ENCODE measurements around the gene PAFAH1B1. TPM values are rescaled to one million over a fixed set of nuclear protein-coding genes. Genes with fewer than 3 reads are reported as not detected.
A peak's percentile ranks its signal among the peaks of the same experiment; 100 is the strongest.
"Not testable (repeated sequence)": the region's sequence is repeated elsewhere in the genome, so short reads cannot be mapped to it uniquely, and the experiment has no call there.

The PAFAH1B1 gene
- 100 to 1,000 TPM; 163 to 167 TPM for total RNA-seq

DNA sequence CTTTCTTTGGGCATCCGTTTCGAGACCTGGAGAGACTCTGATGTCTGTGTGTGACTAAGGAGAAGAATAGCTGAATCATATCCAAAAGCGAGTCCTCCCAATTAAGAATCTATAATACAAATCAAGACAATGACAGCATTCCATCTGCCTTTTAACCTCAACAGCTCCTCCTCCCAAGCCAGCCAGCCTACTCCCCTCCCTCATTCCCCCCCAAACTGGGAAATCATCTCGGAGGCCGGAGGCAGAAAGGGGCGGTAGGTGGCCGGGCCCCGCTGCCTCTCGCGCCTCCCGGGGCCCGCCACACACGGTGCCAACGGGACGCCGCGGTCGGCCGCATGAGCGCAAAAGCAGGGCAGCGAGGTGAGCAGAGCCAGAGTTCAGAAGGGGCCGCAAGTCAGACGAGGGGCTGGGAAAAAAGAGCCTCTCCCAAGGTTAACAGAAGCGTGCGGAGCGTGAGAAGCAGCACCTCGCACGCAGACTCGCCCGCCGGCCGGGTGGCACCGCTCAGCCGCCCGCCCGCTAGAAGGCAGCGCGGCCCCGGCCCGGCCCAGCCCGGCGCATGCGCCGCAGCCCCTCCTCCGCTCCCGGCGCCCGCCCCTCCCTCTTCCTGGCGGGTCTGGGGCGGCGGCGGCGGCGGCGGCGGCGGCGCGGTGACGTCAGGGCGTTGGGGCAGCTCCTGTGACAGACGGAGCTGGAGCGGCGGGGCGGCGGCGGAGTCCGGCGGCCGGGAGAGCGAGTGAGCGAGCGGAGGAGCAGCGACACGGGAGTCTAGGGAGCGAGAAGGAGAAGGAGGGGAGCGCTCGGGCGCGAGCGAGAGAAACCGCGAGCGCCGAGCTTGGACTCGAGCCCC lies at the start of gene PAFAH1B1:
PAFAH1B1 (plus strand) TSS at position 684 of the 850 bp plus-strand sequence. CDS start 44,635 bp downstream, outside the sequence.
- ChIA-PET POLR2A (interaction anchor here (0.6 to 1.6 kb wide), 7 partner anchors 14 to 1779 kb away, joined by 3 to 6 read pairs (median 4); partner anchors contain the start of genes CLUH and METTL16), CTCF (interaction anchor here (1.2 to 1.6 kb wide), 3 partner anchors 8 to 93 kb away, joined by 3 to 6 read pairs (median 3); no protein-coding TSS in a partner anchor)
- Mint-ChIP-seq H3K36me3 (ENCODE audit: low read depth) (peaks cover 6% of the 10 kb centered on the region), H3K4me1 (peaks cover 25% of the 10 kb centered on the region), H3K27me3 (no peaks in the 10 kb centered on the region), H3K9me3 (ENCODE audit: low read depth) (no peaks in the 10 kb centered on the region), H3K4me3 (peak within 1 kb of the TSS; percentile 79), H3K27ac (peak within 1 kb of the TSS; percentile 88)
- DNase-seq (peak; percentile 98), ATAC-seq (peak; percentile 84)
- intact Hi-C loops (cut with DNase I, micrococcal nuclease): loop anchor here (1.0 to 5.0 kb wide), 9 partner anchors 82 to 1044 kb away; partner anchors contain the start of genes METTL16 (in 2 of the 2), CLUH (in 1 of the 2), CTNS (in 1 of the 2) and MNT (in 1 of the 2)

- ATAC-seq: no peak
- H3K36me3 Mint-ChIP-seq (ENCODE audit: low read depth): no peaks in the 10 kb centered on the region
- no peaks in the 10 kb centered on the region for H3K9me3 Mint-ChIP-seq (ENCODE audit: low read depth)
- no peak overlapping the region for H3K27ac Mint-ChIP-seq
- ChIA-PET CTCF (interaction anchor here (0.7 kb wide), 1 partner anchor 163 kb away, joined by 5 read pairs; no protein-coding TSS in a partner anchor), POLR2A (no interaction called here)
- no peaks in the 10 kb centered on the region for H3K27me3 Mint-ChIP-seq
- intact Hi-C loops (cut with DNase I, micrococcal nuclease): no loop called here
- H3K4me1 Mint-ChIP-seq: no peaks in the 10 kb centered on the region
- no peak overlapping the region for H3K4me3 Mint-ChIP-seq
- DNase-seq: no peak
Observed at GRCh38 chr17:2545393-2545792, 48.1 kb upstream of the PAFAH1B1 start.

DNA sequence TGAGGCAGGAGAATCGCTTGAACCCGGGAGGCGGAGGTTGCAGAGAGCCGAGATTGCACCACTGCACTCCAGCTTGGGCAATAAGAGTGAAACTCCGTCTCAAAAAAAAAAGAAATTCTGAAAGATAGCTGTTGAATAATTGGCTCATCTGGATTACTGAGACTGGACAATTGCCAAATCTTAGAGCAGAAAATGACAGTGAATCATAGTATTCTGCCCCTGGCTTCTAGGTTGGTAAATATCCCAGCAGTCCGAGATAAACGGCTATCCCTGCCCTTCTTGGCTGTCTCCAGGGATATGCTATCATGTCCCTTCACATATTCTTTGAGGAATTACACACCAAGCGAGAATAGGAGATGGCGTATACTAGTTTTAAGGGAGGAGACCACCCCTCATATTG lies 46.3 kb upstream of the PAFAH1B1 start:
- Mint-ChIP-seq H3K4me1 (no peaks in the 10 kb centered on the region), H3K36me3 (ENCODE audit: low read depth) (no peaks in the 10 kb centered on the region), H3K4me3 (no peak overlapping the region), H3K27me3 (peaks cover 2% of the 10 kb centered on the region), H3K27ac (no peak overlapping the region), H3K9me3 (ENCODE audit: low read depth) (no peaks in the 10 kb centered on the region)
- no peak for DNase-seq
- ATAC-seq: no peak
- POLR2A ChIA-PET: no interaction called here
- intact Hi-C loops (cut with DNase I, micrococcal nuclease): no loop called here
- CTCF ChIA-PET: no interaction called here

- CTCF ChIA-PET; H3K36me3 Mint-ChIP-seq (ENCODE audit: low read depth); H3K9me3 Mint-ChIP-seq (ENCODE audit: low read depth); H3K27ac Mint-ChIP-seq; DNase-seq; H3K27me3 Mint-ChIP-seq; H3K4me1 Mint-ChIP-seq; H3K4me3 Mint-ChIP-seq; intact Hi-C loops (cut with DNase I, micrococcal nuclease); ATAC-seq: not testable (repeated sequence)
- POLR2A ChIA-PET: interaction anchor here (0.6 kb wide), 1 partner anchor 71 kb away, joined by 10 read pairs; no protein-coding TSS in a partner anchor
Observed at GRCh38 chr17:2548026-2548425, 45.4 kb upstream of the PAFAH1B1 start.

- H3K9me3 Mint-ChIP-seq (ENCODE audit: low read depth): no peaks in the 10 kb centered on the region
- H3K27me3 Mint-ChIP-seq: peaks cover 2% of the 10 kb centered on the region
- CTCF ChIA-PET: no interaction called here
- H3K4me3 Mint-ChIP-seq: no peak overlapping the region
- no peak for ATAC-seq
- intact Hi-C loops (cut with DNase I, micrococcal nuclease): no loop called here
- DNase-seq: no peak
- POLR2A ChIA-PET: no interaction called here
- H3K27ac Mint-ChIP-seq: no peak overlapping the region
- H3K4me1 Mint-ChIP-seq: no peaks in the 10 kb centered on the region
- no peaks in the 10 kb centered on the region for H3K36me3 Mint-ChIP-seq (ENCODE audit: low read depth)
Observed at GRCh38 chr17:2549392-2550211, 43.9 kb upstream of the PAFAH1B1 start.

- H3K27ac Mint-ChIP-seq: no peak overlapping the region
- ChIA-PET POLR2A (no interaction called here), CTCF (no interaction called here)
- no peaks in the 10 kb centered on the region for H3K36me3 Mint-ChIP-seq (ENCODE audit: low read depth)
- H3K9me3 Mint-ChIP-seq (ENCODE audit: low read depth): peaks cover 4% of the 10 kb centered on the region
- intact Hi-C loops (cut with DNase I, micrococcal nuclease): no loop called here
- DNase-seq (no peak), ATAC-seq (no peak)
- no peaks in the 10 kb centered on the region for H3K4me1 Mint-ChIP-seq
- H3K4me3 Mint-ChIP-seq: no peak overlapping the region
- peaks cover 2% of the 10 kb centered on the region for H3K27me3 Mint-ChIP-seq
Observed at GRCh38 chr17:2551493-2551892, 42.0 kb upstream of the PAFAH1B1 start.

GRCh38 chr17:2551928-2552327 lies 41.5 kb upstream of the PAFAH1B1 start:
- H3K27me3 Mint-ChIP-seq: peaks cover 2% of the 10 kb centered on the region
- DNase-seq (no peak), ATAC-seq (no peak)
- CTCF ChIA-PET: no interaction called here
- H3K4me1 Mint-ChIP-seq: no peaks in the 10 kb centered on the region
- H3K4me3 Mint-ChIP-seq: no peak overlapping the region
- H3K9me3 Mint-ChIP-seq (ENCODE audit: low read depth): peaks cover 5% of the 10 kb centered on the region
- no peak overlapping the region for H3K27ac Mint-ChIP-seq
- H3K36me3 Mint-ChIP-seq (ENCODE audit: low read depth): no peaks in the 10 kb centered on the region
- intact Hi-C loops (cut with DNase I, micrococcal nuclease): no loop called here
- POLR2A ChIA-PET: no interaction called here

DNA sequence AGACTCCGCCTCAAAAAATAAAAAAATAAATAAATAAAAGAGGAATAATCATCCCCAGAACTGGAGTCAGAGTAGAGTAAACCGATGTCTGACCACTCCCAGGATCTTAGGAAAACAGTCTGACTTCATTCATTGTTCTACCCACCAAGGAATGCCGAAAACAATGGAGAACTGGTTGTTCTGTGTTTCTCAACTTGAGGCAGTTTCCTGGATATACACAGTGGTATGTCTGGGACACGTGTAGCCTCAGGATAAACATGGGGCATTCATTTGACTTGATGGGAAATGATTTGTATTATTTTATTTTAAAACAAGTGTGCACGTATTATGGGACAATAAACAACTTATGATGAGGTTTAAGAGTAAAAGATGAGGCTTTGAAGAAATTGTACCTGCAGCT lies 32.8 kb upstream of the PAFAH1B1 start:
- DNase-seq: no peak
- Mint-ChIP-seq H3K4me3 (no peak overlapping the region), H3K9me3 (ENCODE audit: low read depth) (peaks cover 5% of the 10 kb centered on the region), H3K36me3 (ENCODE audit: low read depth) (no peaks in the 10 kb centered on the region), H3K27ac (no peak overlapping the region), H3K4me1 (peaks cover 13% of the 10 kb centered on the region), H3K27me3 (peaks cover 2% of the 10 kb centered on the region)
- POLR2A ChIA-PET: no interaction called here
- ATAC-seq: no peak
- intact Hi-C loops (cut with DNase I, micrococcal nuclease): no loop called here
- CTCF ChIA-PET: no interaction called here

- ATAC-seq: peak; percentile 42
- H3K4me3 Mint-ChIP-seq: no peak overlapping the region
- peak; percentile 12 for DNase-seq
- peaks cover 13% of the 10 kb centered on the region for H3K4me1 Mint-ChIP-seq
- H3K9me3 Mint-ChIP-seq (ENCODE audit: low read depth): no peaks in the 10 kb centered on the region
- H3K36me3 Mint-ChIP-seq (ENCODE audit: low read depth): no peaks in the 10 kb centered on the region
- peak overlapping the region; percentile 1 for H3K27ac Mint-ChIP-seq
- H3K27me3 Mint-ChIP-seq: peaks cover 2% of the 10 kb centered on the region
- ChIA-PET POLR2A (interaction anchor here (0.6 kb wide), 1 partner anchor 345 kb away, joined by 3 read pairs; no protein-coding TSS in a partner anchor), CTCF (no interaction called here)
- intact Hi-C loops (cut with DNase I, micrococcal nuclease): no loop called here
Observed at GRCh38 chr17:2562162-2562858, 31.1 kb upstream of the PAFAH1B1 start.

DNA sequence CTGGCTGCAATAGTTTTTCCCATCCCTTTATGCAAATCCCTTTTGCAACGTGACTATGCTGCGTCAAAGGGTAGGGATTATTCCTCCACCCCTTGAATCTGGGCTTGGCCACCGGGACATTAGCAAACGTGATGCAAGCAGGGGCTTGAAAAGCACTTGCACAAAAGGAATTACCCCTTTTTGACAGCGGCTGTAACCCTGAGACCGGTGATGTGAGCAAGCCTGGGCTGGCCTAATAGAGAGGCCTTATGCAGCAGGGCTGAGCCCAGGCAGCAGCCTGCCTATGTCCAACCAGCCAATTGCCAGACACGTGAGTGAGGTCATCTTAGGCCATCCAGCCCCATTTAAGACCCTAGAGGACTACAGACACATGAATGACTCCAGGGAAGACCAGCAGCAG lies 30.4 kb upstream of the PAFAH1B1 start:
- Mint-ChIP-seq H3K9me3 (ENCODE audit: low read depth) (no peaks in the 10 kb centered on the region), H3K4me1 (peaks cover 13% of the 10 kb centered on the region), H3K4me3 (no peak overlapping the region), H3K27me3 (peaks cover 1% of the 10 kb centered on the region), H3K27ac (no peak overlapping the region), H3K36me3 (ENCODE audit: low read depth) (no peaks in the 10 kb centered on the region)
- ChIA-PET CTCF (no interaction called here), POLR2A (no interaction called here)
- intact Hi-C loops (cut with DNase I, micrococcal nuclease): no loop called here
- DNase-seq (no peak), ATAC-seq (no peak)

DNA sequence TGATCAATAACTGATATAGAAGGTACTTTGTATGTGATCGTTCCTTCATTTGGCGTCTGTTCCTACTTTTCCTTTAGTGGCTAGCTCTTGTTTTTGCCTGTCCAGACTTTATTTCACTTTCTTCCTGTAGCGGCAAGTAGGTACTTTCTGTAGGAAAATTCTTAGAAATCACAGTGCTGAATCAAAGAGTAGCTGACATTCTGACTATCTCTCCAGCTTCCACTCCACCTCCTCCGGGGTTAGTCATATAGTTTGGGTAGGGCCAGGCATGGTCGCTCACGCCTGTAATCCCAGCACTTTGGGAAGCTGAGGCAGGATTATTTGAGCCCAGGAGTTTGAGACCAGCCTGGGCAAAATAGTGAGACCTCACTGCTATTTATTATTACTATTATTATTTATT lies 29.9 kb upstream of the PAFAH1B1 start:
- H3K27me3 Mint-ChIP-seq: no peaks in the 10 kb centered on the region
- ChIA-PET POLR2A (no interaction called here), CTCF (no interaction called here)
- H3K27ac Mint-ChIP-seq: no peak overlapping the region
- no peaks in the 10 kb centered on the region for H3K36me3 Mint-ChIP-seq (ENCODE audit: low read depth)
- no peak for ATAC-seq
- H3K9me3 Mint-ChIP-seq (ENCODE audit: low read depth): no peaks in the 10 kb centered on the region
- DNase-seq: no peak
- no peak overlapping the region for H3K4me3 Mint-ChIP-seq
- intact Hi-C loops (cut with DNase I, micrococcal nuclease): no loop called here
- H3K4me1 Mint-ChIP-seq: peaks cover 13% of the 10 kb centered on the region

Data from activated CD4-positive, alpha-beta T cell treated with anti-CD3 and anti-CD28 coated beads for 36 hours (primary cell).